Measurements from ENCODE around the gene KBTBD12. TPM values are rescaled to one million over a fixed set of nuclear protein-coding genes. Genes with fewer than 3 reads are reported as not detected.
"Not testable (repeated sequence)": the region's sequence is repeated elsewhere in the genome, so short reads cannot be mapped to it uniquely, and the experiment has no call there.

Gene KBTBD12
- total and polyA plus RNA-seq, 7 experiments from 2014 or later: not detected

DNA sequence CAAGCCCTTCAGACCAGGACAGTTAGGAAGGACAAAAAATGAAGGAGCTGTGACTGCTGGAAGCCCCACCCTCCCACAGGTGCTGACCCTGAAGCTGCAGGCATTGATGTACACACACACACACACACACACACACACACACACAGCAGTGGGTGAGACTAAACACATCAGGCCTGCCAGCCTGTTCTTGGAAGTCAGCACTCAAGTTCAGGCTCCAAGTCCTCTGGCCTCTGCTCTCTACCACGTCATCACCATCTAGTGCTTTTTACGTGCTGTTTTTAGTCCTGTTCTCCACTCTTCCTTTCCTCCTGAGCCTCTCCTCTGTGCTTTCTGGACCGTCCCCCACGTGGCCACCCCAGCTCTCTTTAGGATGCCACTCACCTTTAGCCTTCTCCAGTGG lies 5.4 kb upstream of the KBTBD12 start:
- H3K27ac ChIP-seq (ENCODE audit: low read depth, low read length): no peak overlapping the region
- H3K36me3 ChIP-seq (ENCODE audit: control insufficient read depth in 2 of 3, insufficient read depth in 3 of 3, low read length in 3 of 3): no peaks in the 10 kb centered on the region
- Mint-ChIP-seq H3K27me3 (peaks cover 35 to 73% (median 62%) of the 10 kb centered on the region in 5 donors), H3K36me3 (peaks cover 0 to 7% (median 2%) of the 10 kb centered on the region in 5 donors), H3K4me3 (no peak overlapping the region), H3K4me1 (peaks cover 0 to 6% (median 0%) of the 10 kb centered on the region in 7 donors), H3K27ac (no peak overlapping the region), H3K9me3 (peaks cover 0 to 14% (median 8%) of the 10 kb centered on the region in 11 donors)
- no peaks in the 10 kb centered on the region for H3K27me3 ChIP-seq (ENCODE audit: control insufficient read depth in 2 of 2, insufficient read depth in 2 of 2, low read length in 2 of 2)
- no peaks in the 10 kb centered on the region for H3K4me1 ChIP-seq (ENCODE audit: control insufficient read depth in 2 of 2, insufficient read depth in 2 of 2, low read length in 2 of 2)
- H3K9me3 ChIP-seq (ENCODE audit: control insufficient read depth in 2 of 3, low read length in 3 of 3): no peaks in the 10 kb centered on the region
- ChIA-PET CTCF (no interaction called here), POLR2A (no interaction called here)
- H3K4me3 ChIP-seq (ENCODE audit: low read length): no peak overlapping the region
- intact Hi-C loops (cut with micrococcal nuclease): no loop called here
- DNase-seq (no peak), ATAC-seq (no peak)

DNA sequence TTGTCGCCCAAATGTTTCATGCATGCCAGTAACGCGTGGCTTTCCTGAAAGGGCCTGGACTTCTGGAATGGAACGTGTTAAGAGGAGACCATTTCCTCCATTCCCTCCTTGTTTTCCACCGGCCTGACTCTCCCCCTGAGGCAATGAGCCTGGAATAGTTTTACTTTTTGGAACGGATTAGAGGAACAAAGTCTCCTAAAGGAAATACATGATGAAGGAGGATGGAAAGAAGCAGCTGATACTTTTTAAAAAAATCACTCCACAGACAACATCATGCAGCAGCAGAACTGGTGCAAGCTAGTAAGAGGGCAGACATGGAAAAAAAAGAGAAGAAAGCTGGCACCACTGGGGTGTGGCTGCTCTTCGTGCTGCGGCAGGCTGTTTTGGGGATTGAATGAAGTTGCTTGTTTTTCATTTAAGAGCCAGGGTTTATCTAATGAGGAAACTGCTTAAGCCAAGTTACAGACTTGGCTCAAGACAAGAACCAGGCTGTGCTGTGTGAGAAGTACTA lies 3.6 kb upstream of the KBTBD12 start:
- DNase-seq (no peak), ATAC-seq (no peak)
- peaks cover 0 to 11% (median 5%) of the 10 kb centered on the region in 11 donors for H3K9me3 Mint-ChIP-seq
- H3K4me1 Mint-ChIP-seq: peaks cover 0 to 10% (median 3%) of the 10 kb centered on the region in 7 donors
- no peaks in the 10 kb centered on the region for H3K27me3 ChIP-seq (ENCODE audit: control insufficient read depth in 2 of 2, insufficient read depth in 2 of 2, low read length in 2 of 2)
- H3K4me1 ChIP-seq (ENCODE audit: control insufficient read depth in 2 of 2, insufficient read depth in 2 of 2, low read length in 2 of 2): no peaks in the 10 kb centered on the region
- H3K9me3 ChIP-seq (ENCODE audit: control insufficient read depth in 2 of 3, low read length in 3 of 3): no peaks in the 10 kb centered on the region
- H3K36me3 Mint-ChIP-seq: peaks cover 0 to 4% (median 0%) of the 10 kb centered on the region in 5 donors
- H3K4me3 ChIP-seq (ENCODE audit: low read length): no peak overlapping the region
- H3K36me3 ChIP-seq (ENCODE audit: control insufficient read depth in 2 of 3, insufficient read depth in 3 of 3, low read length in 3 of 3): no peaks in the 10 kb centered on the region
- no peak overlapping the region for H3K4me3 Mint-ChIP-seq
- CTCF ChIA-PET: no interaction called here
- peaks cover 44 to 74% (median 68%) of the 10 kb centered on the region in 5 donors for H3K27me3 Mint-ChIP-seq
- no peak overlapping the region for H3K27ac Mint-ChIP-seq
- no peak overlapping the region for H3K27ac ChIP-seq (ENCODE audit: low read depth, low read length)
- POLR2A ChIA-PET: no interaction called here
- intact Hi-C loops (cut with micrococcal nuclease): no loop called here

DNA sequence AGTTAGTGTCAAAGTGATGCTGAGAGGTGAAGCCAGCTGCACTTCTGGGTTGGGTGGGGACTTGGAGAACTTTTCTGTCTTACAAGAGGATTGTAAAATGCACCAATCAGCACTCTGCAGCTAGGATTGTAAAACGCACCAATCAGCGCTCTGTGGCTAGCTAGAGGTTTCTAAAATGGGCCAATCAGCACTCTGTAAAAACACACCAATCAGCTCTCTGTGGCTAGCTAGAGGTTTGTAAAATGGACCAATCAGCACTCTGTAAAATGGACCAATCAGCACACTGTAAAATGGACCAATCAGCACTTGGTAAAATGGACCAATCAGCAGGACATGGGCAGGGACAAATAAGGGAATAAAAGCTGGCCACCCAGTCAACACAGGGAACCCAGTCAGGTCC lies 1.2 kb upstream of the KBTBD12 start:
- H3K4me1 ChIP-seq (ENCODE audit: control insufficient read depth in 2 of 2, insufficient read depth in 2 of 2, low read length in 2 of 2); H3K4me3 Mint-ChIP-seq; ATAC-seq; H3K27me3 ChIP-seq (ENCODE audit: control insufficient read depth in 2 of 2, insufficient read depth in 2 of 2, low read length in 2 of 2); H3K36me3 ChIP-seq (ENCODE audit: control insufficient read depth in 2 of 3, insufficient read depth in 3 of 3, low read length in 3 of 3); DNase-seq; H3K36me3 Mint-ChIP-seq; H3K4me1 Mint-ChIP-seq; H3K9me3 ChIP-seq (ENCODE audit: control insufficient read depth in 2 of 3, low read length in 3 of 3); H3K27ac Mint-ChIP-seq; POLR2A ChIA-PET; H3K27ac ChIP-seq (ENCODE audit: low read depth, low read length); intact Hi-C loops (cut with micrococcal nuclease); H3K4me3 ChIP-seq (ENCODE audit: low read length): not testable (repeated sequence)
- H3K27me3 Mint-ChIP-seq: peaks cover 53 to 73% (median 67%) of the 10 kb centered on the region in 5 donors
- CTCF ChIA-PET: interaction anchor here (0.6 kb wide), 1 partner anchor 1124 kb away, joined by 3 read pairs; no protein-coding TSS in a partner anchor
- peaks cover 0 to 11% (median 5%) of the 10 kb centered on the region in 11 donors for H3K9me3 Mint-ChIP-seq

DNA sequence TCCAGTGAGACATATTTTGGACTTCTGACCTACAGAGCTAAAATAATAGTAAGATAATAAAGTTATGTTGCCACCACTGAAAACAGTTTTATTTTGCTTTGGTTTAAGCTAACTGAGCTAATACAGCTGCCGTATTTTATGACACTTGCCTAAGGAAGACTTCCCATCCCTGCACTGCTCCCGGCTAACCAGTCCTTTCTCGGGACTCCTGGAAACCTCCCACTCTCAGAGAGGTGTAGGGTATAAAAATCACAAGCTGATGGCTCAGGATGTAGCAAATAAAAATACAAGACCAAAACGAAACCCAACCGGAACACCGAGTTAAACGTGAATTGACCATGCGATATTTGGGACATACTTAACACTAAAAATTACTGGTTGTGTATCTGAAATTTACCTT lies 448 bp upstream of the KBTBD12 start:
- H3K4me3 ChIP-seq (ENCODE audit: low read length): no peak overlapping the region
- Mint-ChIP-seq H3K27me3 (peaks cover 53 to 73% (median 65%) of the 10 kb centered on the region in 5 donors), H3K36me3 (peaks cover 0 to 4% (median 0%) of the 10 kb centered on the region in 5 donors), H3K27ac (no peak overlapping the region), H3K4me1 (peaks cover 0 to 10% (median 3%) of the 10 kb centered on the region in 7 donors), H3K9me3 (peaks cover 0 to 11% (median 5%) of the 10 kb centered on the region in 11 donors), H3K4me3 (peak overlapping the region in 7 of 10 donors; percentile 16 to 51 (median 32))
- ChIA-PET CTCF (no interaction called here), POLR2A (no interaction called here)
- intact Hi-C loops (cut with micrococcal nuclease): no loop called here
- H3K27ac ChIP-seq (ENCODE audit: low read depth, low read length): no peak overlapping the region
- H3K36me3 ChIP-seq (ENCODE audit: control insufficient read depth in 2 of 3, insufficient read depth in 3 of 3, low read length in 3 of 3): no peaks in the 10 kb centered on the region
- H3K4me1 ChIP-seq (ENCODE audit: control insufficient read depth in 2 of 2, insufficient read depth in 2 of 2, low read length in 2 of 2): no peaks in the 10 kb centered on the region
- no peak for ATAC-seq
- H3K9me3 ChIP-seq (ENCODE audit: control insufficient read depth in 2 of 3, low read length in 3 of 3): no peaks in the 10 kb centered on the region
- DNase-seq: no peak
- no peaks in the 10 kb centered on the region for H3K27me3 ChIP-seq (ENCODE audit: control insufficient read depth in 2 of 2, insufficient read depth in 2 of 2, low read length in 2 of 2)

DNA sequence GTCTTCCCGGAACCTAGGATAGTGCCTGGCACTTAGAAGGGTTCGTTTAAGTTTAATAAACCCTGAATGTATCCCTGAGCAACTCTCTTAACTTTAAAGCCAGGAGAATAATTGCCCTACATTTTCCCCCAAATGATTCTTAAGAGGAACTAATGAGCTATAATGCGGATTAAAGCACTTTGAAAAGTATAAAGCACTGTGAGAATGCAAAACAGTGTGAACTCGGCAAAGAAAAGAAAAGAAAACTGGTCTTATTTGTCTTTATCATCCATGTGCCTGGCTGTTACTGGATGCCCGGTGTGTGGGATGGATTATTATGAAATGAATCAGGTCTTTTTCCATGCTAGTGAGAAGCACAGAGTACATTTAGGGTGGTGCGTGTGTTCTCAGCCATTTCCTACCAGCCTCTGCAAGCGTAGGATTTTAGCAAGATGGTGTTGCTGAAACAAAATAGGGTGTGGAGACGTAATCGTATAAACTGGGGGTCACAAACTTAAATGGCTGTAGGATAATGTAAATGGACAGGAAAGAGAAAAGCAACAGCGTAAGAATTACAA lies 983 bp downstream of the KBTBD12 start:
- Histone ChIP-seq H3K27me3 (ENCODE audit: control insufficient read depth in 2 of 2, insufficient read depth in 2 of 2, low read length in 2 of 2) (peaks cover 0 to 5% of the 10 kb centered on the region in 2 donors), H3K9me3 (ENCODE audit: control insufficient read depth in 2 of 3, low read length in 3 of 3) (no peaks in the 10 kb centered on the region), H3K4me1 (ENCODE audit: control insufficient read depth in 2 of 2, insufficient read depth in 2 of 2, low read length in 2 of 2) (no peaks in the 10 kb centered on the region), H3K36me3 (ENCODE audit: control insufficient read depth in 2 of 3, insufficient read depth in 3 of 3, low read length in 3 of 3) (no peaks in the 10 kb centered on the region), H3K4me3 (ENCODE audit: low read length) (no peak overlapping the region), H3K27ac (ENCODE audit: low read depth, low read length) (no peak overlapping the region)
- peaks cover 0 to 10% (median 3%) of the 10 kb centered on the region in 7 donors for H3K4me1 Mint-ChIP-seq
- ATAC-seq (no peak), DNase-seq (no peak)
- peaks cover 0 to 4% (median 0%) of the 10 kb centered on the region in 5 donors for H3K36me3 Mint-ChIP-seq
- intact Hi-C loops (cut with micrococcal nuclease): no loop called here
- peaks cover 56 to 67% (median 63%) of the 10 kb centered on the region in 5 donors for H3K27me3 Mint-ChIP-seq
- ChIA-PET POLR2A (no interaction called here), CTCF (no interaction called here)
- H3K4me3 Mint-ChIP-seq: peak overlapping the region in 3 of 10 donors; percentile 14 to 69 (median 43)
- H3K9me3 Mint-ChIP-seq: peaks cover 0 to 11% (median 5%) of the 10 kb centered on the region in 11 donors
- no peak overlapping the region for H3K27ac Mint-ChIP-seq

DNA sequence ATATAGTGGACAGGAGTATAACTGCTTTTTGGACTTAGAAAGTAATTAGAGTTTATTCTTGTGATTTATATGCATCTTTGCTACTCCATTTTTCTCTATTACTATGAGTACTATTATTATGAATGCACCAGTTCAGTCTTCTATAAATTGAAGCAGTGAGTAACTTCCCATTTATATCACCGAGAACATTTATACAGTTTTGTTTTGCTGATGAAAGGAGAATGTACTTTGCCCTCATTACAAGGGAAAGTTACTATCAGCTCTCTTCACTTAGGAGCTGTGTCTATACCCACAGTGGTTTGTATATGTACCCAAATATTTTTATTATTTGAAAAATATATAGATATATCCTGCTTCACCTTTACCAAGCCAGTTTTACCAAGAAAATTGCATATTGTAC lies 5.7 kb downstream of the KBTBD12 start:
- Mint-ChIP-seq H3K36me3 (no peaks in the 10 kb centered on the region), H3K9me3 (no peaks in the 10 kb centered on the region), H3K27me3 (peaks cover 26 to 54% (median 34%) of the 10 kb centered on the region in 5 donors), H3K4me3 (no peak overlapping the region), H3K4me1 (peaks cover 1 to 11% (median 8%) of the 10 kb centered on the region in 7 donors), H3K27ac (no peak overlapping the region)
- ATAC-seq (no peak), DNase-seq (no peak)
- peaks cover 0 to 5% of the 10 kb centered on the region in 2 donors for H3K27me3 ChIP-seq (ENCODE audit: control insufficient read depth in 2 of 2, insufficient read depth in 2 of 2, low read length in 2 of 2)
- no peaks in the 10 kb centered on the region for H3K36me3 ChIP-seq (ENCODE audit: control insufficient read depth in 2 of 3, insufficient read depth in 3 of 3, low read length in 3 of 3)
- ChIA-PET POLR2A (no interaction called here), CTCF (no interaction called here)
- H3K27ac ChIP-seq (ENCODE audit: low read depth, low read length): no peak overlapping the region
- intact Hi-C loops (cut with micrococcal nuclease): no loop called here
- H3K4me1 ChIP-seq (ENCODE audit: control insufficient read depth in 2 of 2, insufficient read depth in 2 of 2, low read length in 2 of 2): no peaks in the 10 kb centered on the region
- no peak overlapping the region for H3K4me3 ChIP-seq (ENCODE audit: low read length)
- no peaks in the 10 kb centered on the region for H3K9me3 ChIP-seq (ENCODE audit: control insufficient read depth in 2 of 3, low read length in 3 of 3)

DNA sequence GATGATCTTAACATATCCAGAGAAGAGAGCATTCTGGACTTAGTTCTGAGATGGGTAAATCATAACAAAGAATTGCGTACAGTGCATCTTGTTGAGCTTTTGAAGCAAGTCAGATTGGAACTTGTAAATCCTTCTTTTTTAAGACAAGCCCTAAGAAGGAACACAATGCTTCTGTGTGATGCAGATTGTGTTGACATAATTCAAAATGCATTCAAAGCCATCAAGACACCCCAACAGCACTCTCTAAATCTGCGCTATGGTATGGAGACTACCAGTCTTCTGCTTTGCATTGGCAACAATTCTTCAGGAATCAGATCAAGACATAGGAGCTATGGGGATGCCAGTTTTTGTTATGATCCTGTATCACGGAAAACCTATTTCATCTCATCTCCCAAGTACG lies 8.6 kb downstream of the KBTBD12 start:
- no peaks in the 10 kb centered on the region for H3K36me3 Mint-ChIP-seq
- POLR2A ChIA-PET: no interaction called here
- no peaks in the 10 kb centered on the region for H3K9me3 Mint-ChIP-seq
- Histone ChIP-seq H3K27me3 (ENCODE audit: control insufficient read depth in 2 of 2, insufficient read depth in 2 of 2, low read length in 2 of 2) (peaks cover 0 to 5% of the 10 kb centered on the region in 2 donors), H3K4me1 (ENCODE audit: control insufficient read depth in 2 of 2, insufficient read depth in 2 of 2, low read length in 2 of 2) (no peaks in the 10 kb centered on the region), H3K27ac (ENCODE audit: low read depth, low read length) (no peak overlapping the region), H3K36me3 (ENCODE audit: control insufficient read depth in 2 of 3, insufficient read depth in 3 of 3, low read length in 3 of 3) (no peaks in the 10 kb centered on the region), H3K4me3 (ENCODE audit: low read length) (no peak overlapping the region), H3K9me3 (ENCODE audit: control insufficient read depth in 2 of 3, low read length in 3 of 3) (no peaks in the 10 kb centered on the region)
- ATAC-seq (no peak), DNase-seq (no peak)
- CTCF ChIA-PET: no interaction called here
- intact Hi-C loops (cut with micrococcal nuclease): no loop called here
- H3K27me3 Mint-ChIP-seq: peaks cover 4 to 56% (median 20%) of the 10 kb centered on the region in 5 donors
- no peak overlapping the region for H3K27ac Mint-ChIP-seq
- H3K4me1 Mint-ChIP-seq: peaks cover 0 to 11% (median 8%) of the 10 kb centered on the region in 7 donors
- no peak overlapping the region for H3K4me3 Mint-ChIP-seq
